GM21423 (cell line): Measurements from ENCODE around the gene ABCF3.

ENCODE experiments used
- ATAC-seq: cut with Tn5 transposase; IDR thresholded peaks from one replicate; pipeline ENCODE4 v1.9.1; 2021; ENCODE audit warnings: mild to moderate bottlenecking, moderate library complexity; ENCODE audit not compliant: unreplicated experiment

Gene ABCF3

DNA sequence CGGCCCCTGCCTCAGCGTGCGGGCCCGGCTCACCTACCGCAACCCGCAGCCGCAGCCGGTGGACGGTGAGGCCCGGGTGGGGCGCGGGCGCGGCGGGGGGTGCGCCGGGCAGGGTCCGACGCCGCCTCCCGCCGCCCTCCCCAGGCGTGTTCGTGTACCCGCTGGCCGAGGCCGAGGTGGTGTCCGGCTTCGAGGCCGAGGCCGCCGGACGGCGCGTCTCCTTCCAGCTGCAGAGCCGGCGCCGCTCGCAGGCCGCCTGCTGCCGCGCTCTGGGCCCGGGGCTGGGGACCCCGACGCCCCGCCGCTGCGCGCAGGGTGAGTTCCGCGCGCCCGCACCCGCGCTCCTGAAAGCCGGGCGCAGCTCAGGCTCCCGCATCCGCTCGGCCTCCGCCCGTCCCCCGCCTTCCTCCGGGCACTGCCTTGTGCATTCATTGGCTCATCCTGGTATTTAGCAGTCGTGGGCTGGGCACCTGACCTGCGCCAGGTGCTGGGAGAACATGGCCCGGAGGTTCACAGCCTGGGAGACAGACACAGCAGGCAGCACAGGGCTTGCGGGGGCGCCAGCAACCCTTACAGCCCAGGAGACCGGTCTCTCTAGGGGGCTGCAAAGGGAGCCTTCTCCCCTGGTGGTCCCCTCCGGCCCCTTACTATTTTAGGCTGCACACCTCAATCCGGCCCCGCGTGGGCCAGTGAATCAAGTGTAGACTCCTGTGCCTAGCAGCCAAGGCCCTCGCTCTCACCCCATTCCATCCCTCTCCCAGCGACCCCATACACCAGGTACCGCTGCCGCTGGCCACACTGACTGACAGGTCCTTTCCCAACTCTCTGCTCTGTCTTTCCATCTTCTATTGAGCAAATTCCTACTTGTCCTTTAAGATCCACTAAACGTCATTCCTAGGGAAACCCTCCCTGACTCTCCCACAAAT, 44.9 kb downstream of the ABCF3 start:
- ATAC-seq = no peak

DNA sequence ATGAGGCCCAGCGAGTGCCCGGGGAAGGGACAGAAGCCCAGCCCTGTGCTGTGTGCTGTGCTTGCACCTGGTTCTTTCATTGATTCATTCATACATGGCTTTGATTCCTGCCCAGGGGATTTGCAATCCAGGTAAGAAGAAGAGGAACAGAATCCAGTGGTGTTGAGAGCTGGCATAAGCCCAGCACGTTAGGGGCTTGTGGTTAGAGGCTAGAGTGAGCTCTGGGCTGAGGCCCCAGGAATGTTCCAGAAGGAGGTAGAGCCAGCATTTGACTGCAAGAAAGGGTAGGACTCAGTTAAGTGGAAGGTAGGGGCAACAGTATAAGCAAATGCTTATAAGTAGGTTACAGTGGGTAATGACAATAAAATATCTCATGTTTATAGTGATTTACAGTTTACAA, 45.7 kb downstream of the ABCF3 start:
- ATAC-seq = no peak

DNA sequence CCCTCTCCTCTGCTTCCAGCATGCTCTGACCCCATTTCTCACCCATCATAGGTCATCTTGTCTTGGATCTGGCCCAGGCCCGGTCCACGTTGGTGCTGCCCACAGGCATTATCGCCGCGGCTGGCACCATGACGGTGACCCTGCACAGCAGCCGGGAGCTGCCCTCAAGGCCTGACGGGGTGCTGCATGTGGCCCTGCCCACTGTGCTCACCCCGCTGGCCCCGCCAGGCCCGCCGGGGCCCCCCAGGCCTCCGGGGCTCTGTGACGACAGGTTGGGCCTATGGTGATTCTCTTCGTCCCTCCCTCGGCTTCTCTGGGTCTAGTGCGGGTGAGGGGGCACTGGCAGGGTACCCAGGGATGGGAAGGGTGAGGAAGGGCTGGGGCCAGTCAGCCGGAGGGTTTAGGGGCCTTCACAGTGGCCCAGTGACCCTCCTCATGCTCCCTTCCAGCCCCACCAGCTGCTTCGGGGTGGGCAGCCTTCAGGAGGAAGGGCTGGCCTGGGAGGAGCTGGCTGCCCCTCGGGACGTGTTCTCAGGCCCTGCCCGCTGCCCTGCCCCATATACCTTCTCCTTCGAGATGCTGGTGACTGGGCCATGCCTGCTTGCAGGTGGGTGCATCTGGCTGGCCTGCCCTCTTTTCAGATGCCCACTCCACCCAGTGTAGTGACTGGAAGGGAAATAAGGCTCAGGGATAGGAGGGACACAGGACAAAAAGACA, 47.3 kb downstream of the ABCF3 start:
- ATAC-seq = no peak

DNA sequence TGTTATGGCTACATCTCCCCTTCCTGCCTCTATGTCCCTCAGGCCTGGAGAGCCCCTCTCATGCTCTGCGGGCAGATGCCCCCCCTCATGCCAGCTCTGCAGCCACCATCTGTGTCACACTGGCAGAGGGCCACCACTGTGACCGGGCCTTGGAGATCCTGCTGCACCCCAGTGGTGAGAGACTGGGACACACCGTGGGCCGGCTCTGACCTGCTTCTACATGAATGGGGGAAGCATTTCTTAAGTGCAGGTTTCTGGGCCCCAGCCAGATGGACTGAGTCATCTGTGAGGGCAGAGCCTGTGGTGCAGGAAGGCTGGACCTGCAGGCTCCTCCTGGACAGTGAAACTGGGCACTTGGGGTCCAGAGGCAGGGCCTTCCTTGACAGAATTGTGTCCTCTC, 48.2 kb downstream of the ABCF3 start:
- ATAC-seq = no peak

DNA sequence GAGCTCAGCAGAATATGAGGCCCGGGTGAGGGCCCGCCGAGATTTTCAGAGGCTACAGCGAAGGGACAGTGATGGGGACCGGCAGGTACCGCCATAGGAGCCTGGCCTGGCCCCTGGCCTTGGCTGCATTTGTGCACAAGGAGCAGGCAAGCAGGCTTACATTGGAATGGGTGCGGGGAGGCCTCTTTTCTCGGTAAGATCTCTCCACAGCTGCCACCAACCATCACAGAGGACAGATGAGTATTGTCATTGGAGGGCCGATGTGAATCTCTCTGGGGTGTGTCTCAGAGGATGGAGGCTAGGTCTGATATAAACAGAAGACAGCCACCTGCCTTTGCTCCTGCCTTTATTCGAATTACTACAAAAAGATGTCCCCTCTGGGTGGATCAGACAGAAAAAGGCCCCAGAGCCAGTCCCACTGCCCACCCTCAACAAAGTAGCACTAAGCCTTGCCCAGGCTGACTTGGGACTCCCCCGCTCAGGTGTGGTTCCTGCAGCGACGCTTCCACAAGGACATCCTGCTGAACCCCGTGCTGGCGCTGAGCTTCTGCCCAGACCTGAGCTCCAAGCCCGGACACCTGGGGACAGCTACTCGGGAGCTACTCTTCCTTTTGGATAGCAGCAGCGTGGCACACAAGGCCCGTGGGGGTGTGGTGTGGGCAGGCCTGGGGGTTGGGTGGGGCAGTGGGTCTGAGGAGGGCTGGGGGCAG, 48.8 kb downstream of the ABCF3 start:
- no peak for ATAC-seq

DNA sequence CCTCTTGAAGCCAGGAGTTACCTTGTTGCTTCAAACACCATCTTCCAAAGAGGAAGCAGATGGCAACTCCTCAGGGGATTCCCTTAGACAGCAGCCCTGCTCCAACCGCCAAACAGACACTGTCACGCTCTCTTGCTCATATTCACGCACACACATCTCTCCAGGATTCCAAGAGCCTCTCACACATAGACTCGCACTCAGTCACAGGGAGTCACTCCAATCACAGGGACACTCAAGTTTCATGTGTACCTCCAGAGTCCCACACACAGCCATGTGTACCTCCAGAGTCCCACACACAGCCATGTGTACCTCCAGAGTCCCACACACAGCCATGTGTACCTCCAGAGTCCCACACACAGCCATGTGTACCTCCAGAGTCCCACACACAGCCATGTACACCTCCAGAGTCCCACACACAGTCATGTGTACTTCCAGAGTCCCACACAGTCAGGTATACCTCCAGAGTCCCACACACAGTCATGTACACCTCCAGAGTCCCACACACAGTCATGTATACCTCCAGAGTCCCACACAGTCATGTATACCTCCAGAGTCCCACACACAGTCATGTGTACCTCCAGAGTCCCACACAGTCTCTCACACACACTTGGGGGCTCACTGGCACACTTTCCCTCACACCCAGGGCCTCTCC, 49.5 kb downstream of the ABCF3 start:
- ATAC-seq = no peak

DNA sequence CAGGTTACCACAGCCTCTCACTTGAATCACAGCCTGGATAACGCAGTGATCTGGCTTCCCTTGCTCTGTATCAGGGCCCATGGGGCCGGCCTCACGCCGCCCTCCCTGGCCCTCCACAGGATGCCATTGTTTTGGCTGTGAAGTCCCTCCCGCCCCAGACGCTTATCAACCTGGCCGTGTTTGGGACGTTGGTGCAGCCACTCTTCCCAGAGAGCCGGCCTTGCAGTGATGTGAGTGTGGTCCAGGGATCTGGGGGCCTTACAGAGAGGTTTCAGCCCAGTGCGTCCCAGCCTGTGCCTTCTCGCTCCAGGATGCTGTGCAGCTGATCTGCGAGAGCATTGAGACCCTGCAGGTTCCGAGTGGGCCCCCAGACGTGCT, 50.0 kb downstream of the ABCF3 start:
- ATAC-seq = no peak

DNA sequence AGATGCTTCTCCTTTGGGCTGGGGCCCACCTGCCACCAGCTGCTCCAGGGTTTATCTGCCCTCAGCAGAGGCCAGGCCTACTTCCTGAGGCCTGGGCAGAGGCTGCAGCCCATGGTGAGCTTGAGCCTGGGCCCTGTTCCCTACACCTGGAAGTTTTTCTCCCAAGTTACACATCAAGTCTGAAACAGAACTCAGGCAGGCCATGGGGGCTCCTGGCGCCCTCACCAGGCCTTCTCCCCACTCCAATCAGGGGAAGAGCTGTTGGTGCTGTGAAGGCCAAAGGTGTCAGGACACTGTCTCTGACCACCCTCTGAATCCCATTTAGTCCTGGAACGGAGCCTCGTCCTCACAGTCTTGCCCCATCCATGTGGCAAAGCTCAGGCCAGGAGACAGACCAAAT, 50.6 kb downstream of the ABCF3 start:
- ATAC-seq = no peak

DNA sequence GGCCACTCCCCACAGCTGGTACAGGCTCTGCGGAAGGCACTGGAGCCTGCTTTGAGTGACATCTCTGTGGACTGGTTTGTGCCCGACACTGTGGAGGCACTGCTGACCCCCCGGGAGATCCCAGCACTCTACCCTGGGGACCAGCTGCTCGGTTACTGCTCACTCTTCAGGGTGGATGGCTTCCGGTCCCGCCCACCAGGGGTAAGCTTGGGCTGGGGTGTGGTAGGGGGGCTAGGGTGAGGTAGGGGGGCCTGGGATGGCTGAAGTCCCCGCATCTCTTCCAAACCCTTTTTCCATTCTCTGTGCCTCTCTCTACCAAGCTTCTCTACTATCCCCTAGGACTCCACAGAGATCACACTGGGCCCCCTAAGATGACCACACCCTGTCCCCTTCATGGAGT, 51.2 kb downstream of the ABCF3 start:
- no peak for ATAC-seq

DNA sequence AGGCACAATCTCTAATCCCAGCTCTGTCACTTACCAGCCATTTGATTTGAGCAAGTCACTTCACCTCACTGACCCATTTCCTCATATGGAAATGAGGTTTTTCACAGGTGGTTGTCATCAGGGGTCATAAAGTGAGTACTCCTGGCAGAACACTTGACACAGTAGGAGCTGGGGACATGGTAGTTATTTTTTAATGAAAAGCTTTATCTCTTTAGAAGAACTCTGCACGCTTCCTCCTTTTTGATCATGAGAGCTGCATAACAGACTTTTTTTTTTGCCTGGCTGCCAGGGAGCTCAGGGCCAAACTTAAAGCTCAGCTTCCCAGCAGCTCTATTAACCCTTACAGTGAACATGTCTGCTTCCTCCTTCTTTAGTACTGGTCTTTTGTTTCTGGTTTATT, 51.8 kb downstream of the ABCF3 start:
- no peak for ATAC-seq

DNA sequence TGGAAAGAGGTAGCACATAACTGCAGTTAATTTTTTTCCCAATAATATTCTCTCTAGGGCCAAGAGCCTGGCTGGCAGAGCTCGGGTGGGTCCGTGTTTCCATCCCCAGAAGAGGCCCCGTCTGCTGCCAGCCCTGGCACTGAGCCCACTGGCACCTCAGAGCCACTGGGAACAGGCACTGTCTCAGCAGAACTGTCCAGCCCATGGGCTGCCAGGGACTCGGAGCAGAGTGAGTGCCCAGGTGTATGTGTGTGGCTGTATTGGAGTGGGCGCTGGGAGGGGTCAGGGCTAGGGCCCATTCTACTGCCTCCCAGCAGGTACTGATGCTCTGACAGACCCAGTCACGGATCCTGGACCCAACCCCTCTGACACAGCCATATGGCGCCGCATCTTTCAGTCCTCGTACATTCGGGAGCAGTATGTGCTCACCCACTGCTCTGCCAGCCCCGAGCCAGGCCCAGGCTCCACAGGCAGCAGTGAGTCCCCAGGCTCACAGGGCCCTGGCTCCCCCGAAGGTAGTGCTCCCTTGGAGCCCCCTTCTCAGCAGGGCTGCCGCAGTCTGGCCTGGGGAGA, 52.3 kb downstream of the ABCF3 start:
- no peak for ATAC-seq

DNA sequence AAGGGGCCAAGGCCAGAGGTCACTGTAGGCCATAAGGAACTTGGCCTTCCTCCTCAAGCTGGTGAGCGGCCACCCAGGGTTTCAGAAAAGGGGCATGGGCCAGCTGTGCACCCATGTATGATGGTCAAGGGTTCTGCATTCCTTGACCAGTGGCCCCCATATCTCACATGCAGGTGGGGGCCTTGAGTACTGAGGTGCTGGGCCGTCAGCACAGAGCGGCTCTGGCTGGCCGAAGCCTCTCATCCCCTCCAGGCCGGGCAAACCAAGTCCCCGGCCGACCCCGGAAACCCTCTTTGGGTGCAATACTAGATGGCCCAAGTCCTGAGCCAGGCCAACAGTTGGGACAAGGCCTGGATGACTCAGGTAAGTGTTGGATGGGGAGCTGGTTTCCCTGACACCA, 53.2 kb downstream of the ABCF3 start:
- ATAC-seq = no peak

DNA sequence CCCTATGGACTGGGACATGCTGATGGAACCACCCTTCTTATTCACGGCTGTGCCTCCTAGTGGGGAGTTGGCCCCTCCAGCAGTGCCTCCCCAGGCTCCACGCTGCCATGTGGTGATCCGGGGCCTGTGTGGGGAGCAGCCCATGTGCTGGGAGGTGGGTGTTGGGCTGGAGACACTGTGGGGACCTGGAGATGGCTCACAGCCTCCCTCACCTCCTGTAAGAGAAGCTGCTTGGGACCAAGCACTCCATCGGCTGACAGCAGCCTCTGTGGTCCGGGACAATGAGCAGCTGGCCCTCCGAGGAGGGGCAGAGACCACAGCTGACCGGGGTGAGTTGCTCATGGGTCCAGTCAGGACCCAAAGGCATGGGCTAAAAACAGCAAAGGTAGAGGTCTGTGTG, 53.7 kb downstream of the ABCF3 start:
- no peak for ATAC-seq

DNA sequence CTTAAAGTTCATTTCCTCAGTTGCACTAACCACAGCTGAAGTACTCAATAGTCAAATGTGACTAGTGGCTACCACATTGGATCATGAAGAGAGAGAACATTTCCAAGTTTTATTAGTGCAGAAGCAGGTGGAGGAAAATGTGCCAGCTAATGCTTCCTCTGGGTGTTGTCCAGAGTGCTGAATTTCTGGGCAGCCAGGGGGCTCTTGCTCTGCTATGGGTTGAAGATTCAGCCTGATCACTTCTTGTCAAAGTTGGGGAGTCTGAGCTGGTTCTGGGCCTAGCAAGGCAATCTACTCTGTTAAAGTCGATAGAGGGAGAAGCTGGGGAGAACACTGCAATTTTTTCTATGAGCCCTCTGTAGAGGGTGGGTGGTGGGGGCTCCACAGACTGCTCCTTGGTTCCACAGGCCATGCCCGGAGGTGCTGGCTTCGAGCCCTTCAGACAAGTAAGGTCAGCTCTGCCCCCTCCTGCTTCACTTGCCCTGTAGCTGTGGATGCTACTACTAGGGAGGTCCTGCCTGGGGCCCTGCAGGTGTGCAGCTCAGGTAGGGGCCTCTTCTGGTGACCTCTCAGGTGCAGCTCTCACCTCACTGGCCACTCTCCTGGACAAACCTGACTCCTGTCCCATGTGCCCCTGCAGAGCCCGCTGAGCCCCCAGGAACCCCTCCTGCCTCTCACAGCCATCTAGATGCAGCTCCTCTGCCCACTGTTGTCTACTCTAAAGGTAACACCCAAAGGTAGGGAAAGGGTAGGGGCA, 54.6 kb downstream of the ABCF3 start:
- no peak for ATAC-seq

DNA sequence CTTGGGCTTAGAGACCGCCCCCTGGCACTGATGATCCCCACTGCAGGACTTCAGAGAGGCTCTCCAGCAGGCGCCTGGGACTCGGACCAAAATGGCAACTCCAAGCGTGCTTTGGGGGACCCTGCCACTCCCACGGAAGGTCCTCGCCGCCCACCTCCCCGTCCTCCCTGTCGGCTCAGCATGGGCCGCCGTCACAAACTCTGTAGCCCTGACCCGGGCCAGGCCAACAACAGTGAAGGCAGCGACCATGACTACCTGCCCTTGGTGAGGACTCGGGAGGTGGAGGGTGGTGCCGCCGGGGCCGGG, 55.1 kb downstream of the ABCF3 start:
- no peak for ATAC-seq

DNA sequence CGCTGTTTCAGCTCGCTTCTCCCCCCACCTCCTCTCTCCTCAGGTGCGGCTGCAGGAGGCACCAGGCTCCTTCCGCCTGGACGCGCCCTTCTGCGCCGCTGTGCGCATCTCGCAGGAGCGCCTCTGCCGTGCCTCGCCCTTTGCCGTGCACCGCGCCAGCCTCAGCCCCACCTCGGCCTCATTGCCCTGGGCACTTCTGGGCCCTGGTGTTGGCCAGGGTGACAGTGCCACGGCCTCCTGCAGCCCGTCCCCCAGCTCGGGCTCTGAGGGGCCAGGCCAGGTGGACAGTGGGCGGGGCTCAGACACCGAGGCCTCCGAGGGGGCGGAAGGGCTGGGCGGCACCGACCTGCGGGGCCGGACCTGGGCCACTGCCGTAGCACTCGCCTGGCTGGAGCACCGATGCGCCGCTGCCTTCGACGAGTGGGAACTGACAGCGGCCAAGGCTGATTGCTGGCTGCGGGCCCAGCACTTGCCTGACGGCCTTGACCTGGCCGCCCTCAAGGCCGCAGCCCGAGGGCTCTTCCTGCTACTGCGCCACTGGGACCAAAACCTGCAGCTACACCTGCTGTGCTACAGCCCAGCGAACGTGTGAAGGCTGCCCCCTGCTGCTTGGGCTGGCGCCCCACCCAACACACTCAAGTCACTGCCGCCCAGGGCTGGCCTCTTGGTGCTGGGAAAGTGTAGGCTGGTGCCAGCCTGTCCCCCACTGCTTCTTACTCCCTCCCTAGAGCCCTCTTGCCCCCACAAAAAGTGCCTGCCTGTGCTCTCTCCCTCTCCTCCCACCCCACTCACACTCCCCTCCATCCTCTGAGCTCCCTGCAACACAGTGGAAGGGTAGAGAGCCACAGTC, 55.7 kb downstream of the ABCF3 start:
- no peak for ATAC-seq

DNA sequence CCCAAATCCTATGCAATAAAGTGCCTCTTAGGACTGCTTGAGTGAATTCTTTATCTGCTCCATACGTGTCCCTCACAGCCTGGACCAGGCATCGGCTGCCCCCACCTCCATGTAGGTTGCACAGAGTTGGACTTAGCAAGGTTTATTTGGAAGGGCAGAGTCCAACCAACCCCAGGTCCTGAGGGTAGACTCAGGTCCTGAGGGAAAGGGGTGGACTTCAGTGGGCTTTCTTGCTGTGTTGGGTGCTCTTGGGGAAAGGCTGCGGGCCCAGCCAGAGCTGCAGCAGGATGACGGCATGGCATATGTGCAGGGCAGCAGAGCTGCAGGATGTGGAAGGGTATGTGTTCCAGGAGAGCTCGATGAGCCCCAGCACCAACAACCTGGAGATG, 56.3 kb downstream of the ABCF3 start:
- no peak for ATAC-seq
